OCI-M1 (cell line): ENCODE results near the gene DNM3.

Experiments used
- DNase-seq: peaks from one replicate; lab custom pipeline; 2025; lab: John Stamatoyannopoulos, UW

DNM3 gene

DNA sequence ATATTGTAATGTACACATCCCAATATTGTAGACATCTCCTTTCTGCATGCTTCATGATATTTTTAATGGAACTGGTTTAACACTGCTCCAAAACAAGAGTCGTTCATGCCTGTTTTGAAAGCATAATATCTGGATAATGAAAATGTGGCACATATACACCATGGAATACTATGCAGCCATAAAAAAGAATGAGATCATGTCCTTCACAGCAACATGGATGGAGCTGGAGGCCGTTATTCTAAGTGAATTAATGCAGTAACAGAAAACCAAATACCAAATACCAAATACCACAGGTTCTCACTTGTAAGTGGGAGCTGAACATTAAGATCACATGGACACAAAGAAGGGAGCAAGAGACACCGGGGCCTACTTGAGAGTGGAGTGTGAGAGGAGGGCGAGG, 487.0 kb downstream of the DNM3 start:
- no peak for DNase-seq

- DNase-seq = no peak
Measured at GRCh38 chr1:172332230-172332629, 490.9 kb downstream of the DNM3 start.

DNA sequence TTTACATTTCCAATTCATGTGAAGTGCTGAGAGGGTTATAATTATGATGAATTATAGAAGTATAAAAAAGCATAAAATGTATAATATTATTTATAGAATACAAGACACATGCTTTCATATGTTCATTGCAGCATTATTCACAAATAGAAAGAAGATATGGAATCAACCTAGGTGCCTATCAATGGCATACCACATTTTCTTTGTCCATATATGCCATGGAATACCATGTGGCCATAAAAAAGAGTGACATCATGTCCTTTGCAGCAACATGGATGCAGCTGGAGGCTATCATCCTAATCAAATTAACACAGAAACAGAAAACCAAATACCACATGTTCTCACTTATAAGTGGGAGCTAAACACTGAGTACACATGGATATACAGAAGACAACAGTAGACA, 494.1 kb downstream of the DNM3 start:
- DNase-seq = no peak

DNA sequence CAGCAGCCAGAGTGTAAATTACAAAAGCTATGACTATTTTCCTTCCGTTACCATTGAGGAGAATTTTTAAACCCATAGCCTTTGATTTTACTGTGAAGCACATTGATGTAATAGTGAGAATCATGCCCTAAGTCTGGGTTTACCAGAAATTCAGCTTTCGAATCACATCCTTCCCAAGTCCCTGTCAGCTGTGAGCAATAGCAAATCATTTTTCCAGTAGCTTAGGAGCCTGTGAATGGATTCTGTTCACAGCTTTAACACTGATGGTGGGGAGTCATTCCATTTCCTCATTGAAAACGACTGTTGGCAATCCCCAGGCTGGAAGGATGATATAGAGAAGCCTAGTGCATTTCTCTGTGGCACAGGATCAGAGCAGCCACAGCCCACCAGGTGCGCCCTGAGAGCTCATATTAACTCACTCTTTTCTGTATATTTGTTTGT, 497.0 kb downstream of the DNM3 start:
- DNase-seq = no peak

- DNase-seq = no peak
Measured at GRCh38 chr1:172339842-172340241, 498.5 kb downstream of the DNM3 start.

- DNase-seq = no peak
Measured at GRCh38 chr1:172340520-172340919, 499.2 kb downstream of the DNM3 start.

DNA sequence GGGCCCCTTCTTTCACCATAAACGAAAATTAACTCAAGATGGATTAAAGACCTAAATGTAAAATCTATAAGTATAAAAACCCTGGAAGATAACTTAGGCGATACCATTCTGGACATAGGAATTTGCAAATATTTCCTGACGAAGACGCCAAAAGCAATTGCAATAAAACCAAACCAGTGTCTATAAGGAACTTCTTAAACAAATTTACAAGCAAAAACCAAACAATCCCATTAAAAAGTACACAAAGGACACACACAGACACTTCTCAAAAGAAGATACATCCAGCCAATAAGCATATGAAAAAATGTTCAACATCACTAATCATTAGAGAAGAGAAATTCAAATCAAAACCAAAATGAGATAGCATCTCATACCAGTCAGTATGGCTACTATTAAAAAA, 500.4 kb downstream of the DNM3 start:
- no peak for DNase-seq

GRCh38 chr1:172342584-172343239, 501.4 kb downstream of the DNM3 start:
- DNase-seq = peak; percentile 64

DNA sequence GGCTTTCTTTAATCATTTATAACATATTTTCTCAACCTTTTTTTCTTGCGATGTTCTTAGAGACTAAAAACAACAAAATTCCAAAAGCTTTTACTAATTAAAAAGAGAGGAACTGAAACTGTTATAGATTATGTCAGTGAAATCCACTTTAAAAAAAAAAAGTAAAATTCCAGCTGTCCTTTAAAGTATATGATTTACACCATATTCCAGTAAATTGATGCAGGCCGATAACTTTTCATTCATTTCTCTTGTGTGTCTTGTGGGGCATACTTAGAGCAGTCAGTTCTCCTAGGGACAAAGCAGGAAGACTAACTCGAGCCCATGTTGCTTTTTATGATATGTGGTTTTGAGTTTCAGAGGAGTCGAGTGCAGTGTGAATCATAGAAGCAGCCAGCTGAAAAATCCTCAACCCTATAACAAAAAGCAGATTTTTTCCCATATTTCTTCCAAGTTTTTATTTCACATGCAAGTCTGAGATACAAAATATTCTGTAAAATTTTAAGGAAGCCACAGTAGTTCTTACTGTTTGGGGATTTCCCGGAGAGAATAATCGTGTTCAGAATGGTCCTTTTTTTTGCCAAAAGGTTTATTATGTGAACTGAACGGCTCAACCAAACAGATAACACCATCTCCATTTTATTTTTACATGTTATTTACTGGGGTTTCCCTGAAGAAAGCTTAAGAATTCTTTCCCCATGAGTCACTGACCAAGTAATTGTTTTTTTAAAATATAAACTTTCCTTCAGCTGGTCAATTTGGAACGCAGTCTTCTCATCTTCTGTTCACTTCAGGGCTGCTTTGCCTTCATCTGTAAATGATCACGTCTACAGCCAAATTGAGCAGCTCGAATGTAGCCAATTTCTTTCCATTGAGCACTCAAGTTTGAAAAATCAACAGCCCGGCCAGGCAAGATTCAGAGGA, 502.2 kb downstream of the DNM3 start:
- peak; percentile 37 for DNase-seq

- no peak for DNase-seq
Measured at GRCh38 chr1:172344444-172344843, 503.1 kb downstream of the DNM3 start.

DNA sequence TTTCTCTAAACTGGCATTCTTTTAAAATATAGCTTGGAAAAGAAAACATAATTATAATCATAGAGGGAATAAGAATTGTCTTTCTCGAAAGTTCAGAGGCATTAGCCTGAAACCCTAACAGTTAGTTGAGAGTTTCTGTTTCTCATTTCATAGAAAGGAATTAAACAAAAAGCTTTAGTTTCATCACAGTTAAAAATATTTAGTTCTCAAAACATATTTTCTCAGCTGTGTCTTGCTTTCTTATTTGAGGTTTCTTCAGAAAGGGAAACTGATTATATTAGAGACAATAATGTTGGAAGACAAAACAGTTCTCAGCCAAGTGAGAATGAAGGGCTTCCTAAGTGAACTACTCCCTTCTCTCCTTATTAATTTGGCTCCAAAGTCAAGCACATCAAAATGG, 503.8 kb downstream of the DNM3 start:
- no peak for DNase-seq

DNA sequence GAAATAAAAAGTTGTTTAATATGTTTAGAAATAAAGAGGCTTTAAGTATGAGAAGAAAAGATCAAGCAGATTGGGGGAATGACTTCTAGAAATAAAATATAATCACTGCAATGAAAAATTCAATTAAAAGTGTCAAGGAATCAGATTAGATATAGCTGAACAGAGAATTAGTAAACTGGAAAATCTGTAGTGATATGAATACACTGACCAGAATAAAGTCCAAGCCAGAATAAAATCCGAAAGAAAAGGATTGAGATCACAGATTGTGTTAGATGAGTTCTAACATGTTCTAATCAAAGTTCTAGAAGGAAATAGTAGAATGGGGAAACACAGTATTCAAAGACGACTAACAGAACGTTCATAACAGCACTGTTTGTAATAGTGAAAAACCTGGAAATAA, 506.1 kb downstream of the DNM3 start:
- no peak for DNase-seq

DNA sequence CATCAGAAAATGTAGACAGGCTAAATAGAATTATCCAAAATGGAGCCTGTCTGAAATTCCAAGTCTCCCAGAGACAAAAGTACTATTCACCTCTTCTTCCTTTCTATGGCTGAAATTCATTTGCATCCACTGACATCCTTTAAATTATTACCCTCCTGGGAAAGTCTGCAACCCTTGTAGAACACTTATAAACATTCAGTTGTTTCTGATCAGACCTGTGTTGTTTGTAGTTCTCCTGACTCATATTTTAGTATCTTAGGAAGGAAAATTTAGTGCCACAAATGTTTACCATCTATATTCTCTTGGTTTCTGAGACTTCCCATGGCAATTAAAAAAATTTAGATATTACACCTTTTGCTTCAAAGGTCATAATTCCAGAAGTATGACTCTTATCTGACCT, 509.6 kb downstream of the DNM3 start:
- no peak for DNase-seq

- DNase-seq = no peak
Measured at GRCh38 chr1:172351346-172351745, 510.0 kb downstream of the DNM3 start.

GRCh38 chr1:172351754-172352161, 510.5 kb downstream of the DNM3 start:
- no peak for DNase-seq

DNA sequence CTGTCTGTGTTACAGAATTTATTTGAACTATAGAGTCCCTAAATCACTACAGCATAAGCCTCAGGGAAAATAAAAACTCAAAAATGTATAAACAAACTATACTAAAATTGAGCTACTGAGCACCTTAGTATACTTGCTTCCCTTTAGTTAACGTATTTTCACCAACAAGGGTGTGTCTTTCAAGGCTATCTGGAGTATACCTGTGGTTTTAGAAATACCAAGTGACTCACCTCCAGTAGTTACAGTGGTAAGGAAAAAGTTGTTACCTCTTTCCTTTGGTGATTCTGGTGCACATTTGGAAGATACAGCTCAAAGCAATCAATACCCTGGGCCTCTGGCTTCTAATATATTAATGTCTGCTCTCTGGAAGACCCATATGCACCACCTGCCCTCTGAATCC, 511.1 kb downstream of the DNM3 start:
- DNase-seq = no peak

DNA sequence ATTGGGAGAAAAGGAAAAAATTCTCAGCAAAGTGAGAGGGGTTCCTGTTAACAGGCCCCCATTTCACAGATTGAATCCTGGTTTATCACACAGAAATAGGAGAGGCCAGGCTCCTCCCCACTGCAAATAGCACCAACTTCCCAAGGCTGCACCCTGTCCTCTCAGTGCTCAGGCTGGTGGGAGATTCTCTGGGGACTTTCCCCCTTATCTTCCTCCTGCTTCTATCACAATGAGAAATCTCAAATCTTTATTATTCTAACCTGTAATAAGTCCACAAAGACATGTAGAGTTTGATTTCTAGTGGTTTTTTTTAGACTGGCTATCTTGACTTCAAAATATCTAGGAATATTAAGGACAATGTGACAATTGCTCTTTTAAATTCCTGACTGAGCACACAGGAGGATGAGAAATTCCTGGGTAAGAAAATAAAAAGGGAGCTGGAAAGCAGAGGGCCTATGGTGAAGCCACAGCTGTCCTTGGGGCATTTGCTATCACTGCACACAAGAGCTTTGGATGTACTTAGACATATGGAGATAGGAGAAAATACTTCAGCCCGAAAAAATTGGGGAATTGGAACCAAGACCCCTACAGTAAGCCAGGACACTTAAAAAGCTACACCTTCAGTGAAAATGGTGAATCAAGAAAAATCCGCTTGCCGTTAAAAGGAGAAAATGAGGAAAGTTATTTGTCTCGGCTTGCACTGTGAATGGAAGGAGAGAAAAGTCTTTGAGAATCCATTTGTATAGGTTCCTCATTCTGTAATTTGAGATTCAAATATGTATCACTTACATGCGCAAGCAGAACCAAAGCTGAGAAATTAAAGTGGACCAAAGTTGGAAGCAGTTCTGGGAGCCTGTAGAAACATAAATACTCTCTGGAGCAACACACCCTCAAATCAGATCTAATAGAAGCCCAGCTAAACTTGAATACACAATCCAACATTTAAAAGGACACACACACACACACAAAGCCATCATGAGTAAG, 513.3 kb downstream of the DNM3 start:
- no peak for DNase-seq

DNA sequence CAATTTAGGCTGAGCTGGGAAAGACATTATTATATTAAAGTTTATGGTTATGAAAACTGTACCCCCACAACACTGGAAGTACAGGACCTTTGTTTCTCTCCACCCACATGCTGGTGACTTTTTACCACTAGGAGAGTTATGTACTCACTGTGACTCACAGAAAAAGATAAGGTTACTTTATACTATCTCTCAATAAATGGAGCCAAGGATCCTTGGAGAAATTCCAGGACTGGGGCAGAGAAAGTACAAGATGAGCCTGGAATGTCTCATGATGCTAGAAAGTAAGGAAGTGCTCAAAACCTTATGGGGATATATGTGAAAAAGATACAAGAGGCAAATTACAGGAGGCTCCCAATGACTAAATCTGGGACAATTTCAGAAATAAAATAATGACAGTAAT, 515.3 kb downstream of the DNM3 start:
- peak; percentile 29 for DNase-seq

DNA sequence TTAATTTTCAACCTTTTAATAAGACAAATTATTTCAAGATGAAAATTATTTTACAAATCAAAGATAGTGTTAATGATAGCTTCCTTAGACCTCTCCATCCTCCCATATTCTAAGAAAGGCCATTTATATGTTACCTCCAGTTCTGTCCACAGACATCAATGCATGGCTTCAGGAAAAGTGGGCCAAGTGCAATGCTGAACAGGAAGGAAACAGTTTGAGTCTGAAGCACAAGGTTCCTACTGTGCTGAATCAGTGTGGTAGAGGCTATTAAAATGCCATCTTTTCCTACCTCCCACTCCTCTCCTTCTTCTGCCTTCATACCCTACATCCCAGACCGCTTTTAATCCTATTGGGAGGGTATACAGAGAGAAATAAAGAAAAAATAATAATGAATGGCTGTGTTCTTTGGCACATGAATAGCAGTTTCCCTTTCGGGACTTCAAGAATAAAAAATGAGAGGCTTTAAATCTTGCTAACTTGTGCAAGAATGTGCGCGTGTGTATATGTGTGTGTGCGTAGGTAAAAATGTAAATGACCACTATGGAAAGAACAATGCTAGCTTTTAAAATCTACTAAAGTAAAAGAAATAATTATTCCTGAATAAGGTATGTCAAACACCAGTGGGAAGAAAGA, 516.6 kb downstream of the DNM3 start:
- DNase-seq = no peak

- no peak for DNase-seq
Measured at GRCh38 chr1:172359491-172359999, 518.2 kb downstream of the DNM3 start.

- no peak for DNase-seq
Measured at GRCh38 chr1:172360511-172360910, 519.2 kb downstream of the DNM3 start.

DNA sequence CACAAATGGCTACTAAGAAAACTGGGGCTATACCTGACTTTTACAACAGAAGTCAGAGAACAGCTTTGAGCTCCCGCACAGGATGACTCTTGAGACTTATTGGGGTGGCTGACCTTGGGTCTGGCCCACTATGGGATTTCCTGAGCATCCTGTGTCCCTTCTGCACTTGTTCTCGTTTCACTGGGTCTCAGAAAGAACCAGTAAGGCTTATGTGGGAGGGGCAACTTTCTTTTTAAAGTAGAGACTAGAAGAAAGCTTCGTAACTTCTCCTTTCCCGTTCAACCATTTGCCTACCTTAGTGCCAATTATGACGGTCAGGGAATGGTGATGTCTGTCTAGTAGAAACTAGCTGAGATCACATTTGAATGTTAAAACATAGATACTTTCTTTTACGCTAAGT, 519.7 kb downstream of the DNM3 start:
- DNase-seq = no peak
